ENCODE data around the gene MPL. TPM values are rescaled to one million over a fixed set of nuclear protein-coding genes. Genes with fewer than 3 reads are reported as not detected.

The MPL gene
- total and polyA plus RNA-seq, 5 donors from 2014 or later, result 2.2 TPM; not detected in 4

DNA sequence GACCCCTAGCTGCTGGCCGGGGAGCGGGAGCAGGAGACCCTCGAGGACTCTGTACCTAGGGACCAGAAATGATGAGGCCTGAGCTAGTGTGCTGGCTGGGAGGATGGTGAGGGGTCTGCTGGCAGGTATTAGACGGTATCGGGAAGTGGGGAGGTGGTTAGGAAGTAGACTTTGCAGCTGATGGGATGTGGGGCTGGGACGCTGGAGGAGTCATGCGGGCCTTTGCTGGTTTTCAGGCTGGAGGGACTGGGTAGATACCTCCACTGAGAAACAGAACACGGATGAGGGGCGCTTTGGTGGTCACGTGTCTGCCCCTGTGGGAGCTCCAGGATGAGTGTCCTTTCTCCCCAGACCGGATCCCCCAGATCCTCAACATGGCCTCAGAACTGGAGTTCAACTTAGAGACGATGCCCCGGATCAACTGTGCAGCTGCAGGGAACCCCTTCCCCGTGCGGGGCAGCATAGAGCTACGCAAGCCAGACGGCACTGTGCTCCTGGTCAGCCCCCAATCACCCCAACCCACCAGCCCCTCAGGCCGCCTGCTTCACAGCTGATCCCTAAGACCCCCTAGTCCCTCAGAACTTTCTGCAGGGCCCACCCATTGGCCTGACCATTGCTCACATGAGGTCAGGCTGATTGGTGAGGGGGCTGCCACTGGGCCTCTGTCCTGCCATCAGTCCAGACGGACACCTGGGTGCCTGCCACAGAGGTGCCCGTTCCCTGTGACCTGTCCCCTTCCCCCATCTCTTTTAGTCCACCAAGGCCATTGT lies 28.8 kb upstream of the MPL start:
- Mint-ChIP-seq H3K9me3 (peaks cover 0 to 2% (median 0%) of the 10 kb centered on the region in 7 donors), H3K27me3 (peaks cover 8% of the 10 kb centered on the region), H3K4me3 (peak overlapping the region in 1 of 4 donors; percentile 31), H3K4me1 (peaks cover 0 to 4% (median 0%) of the 10 kb centered on the region in 4 donors), H3K36me3 (no peaks in the 10 kb centered on the region), H3K27ac (no peak overlapping the region)
- no peaks in the 10 kb centered on the region for H3K27me3 ChIP-seq (ENCODE audit: control insufficient read depth, insufficient read depth, low read length)
- no peaks in the 10 kb centered on the region for H3K9me3 ChIP-seq (ENCODE audit: control insufficient read depth in 2 of 2, low read length in 2 of 2)
- no peak overlapping the region for H3K4me3 ChIP-seq (ENCODE audit: low read depth, low read length)
- no peaks in the 10 kb centered on the region for H3K4me1 ChIP-seq (ENCODE audit: control insufficient read depth, insufficient read depth, low read length, poor library complexity, severe bottlenecking)
- DNase-seq, result no peak
- no peak overlapping the region for H3K27ac ChIP-seq (ENCODE audit: insufficient read depth, low read length, poor library complexity, severe bottlenecking)
- H3K36me3 ChIP-seq (ENCODE audit: control insufficient read depth, insufficient read depth, low read length), result no peaks in the 10 kb centered on the region
- no peak for ATAC-seq (ENCODE audit: low read depth in 2 of 2)

DNA sequence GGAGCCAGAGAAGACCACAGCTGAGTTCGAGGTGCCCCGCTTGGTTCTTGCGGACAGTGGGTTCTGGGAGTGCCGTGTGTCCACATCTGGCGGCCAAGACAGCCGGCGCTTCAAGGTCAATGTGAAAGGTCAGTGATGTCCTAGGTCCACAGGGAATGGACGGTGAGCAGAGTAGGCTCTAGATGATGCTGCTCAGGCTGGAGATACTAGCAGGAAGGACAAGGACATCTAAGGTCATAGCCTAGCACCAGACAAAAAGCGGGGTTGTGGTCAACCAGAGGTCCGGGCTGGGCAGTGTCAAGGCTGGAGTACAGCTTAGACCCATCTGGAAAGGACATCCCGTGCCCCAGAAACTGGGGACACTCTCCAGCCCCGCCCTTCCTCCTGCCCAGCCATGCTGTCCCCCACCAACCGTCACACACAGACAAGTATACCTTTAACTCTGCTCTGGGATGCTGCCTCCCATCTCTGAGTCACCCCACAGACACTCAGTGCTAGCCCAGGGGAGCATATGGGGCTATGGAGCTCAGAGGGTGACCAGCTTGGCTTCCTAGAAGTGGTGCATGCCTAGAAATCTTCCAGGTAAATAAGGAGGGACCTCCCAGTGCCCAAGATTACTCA lies 28.1 kb upstream of the MPL start:
- ATAC-seq (ENCODE audit: low read depth in 2 of 2), result no peak
- Mint-ChIP-seq H3K27me3 (peaks cover 4% of the 10 kb centered on the region), H3K36me3 (no peaks in the 10 kb centered on the region), H3K4me3 (no peak overlapping the region), H3K4me1 (no peaks in the 10 kb centered on the region), H3K9me3 (peaks cover 0 to 2% (median 0%) of the 10 kb centered on the region in 7 donors), H3K27ac (peak overlapping the region in 1 of 3 donors; percentile 39)
- H3K4me3 ChIP-seq (ENCODE audit: low read depth, low read length), result no peak overlapping the region
- H3K27ac ChIP-seq (ENCODE audit: insufficient read depth, low read length, poor library complexity, severe bottlenecking), result no peak overlapping the region
- no peak for DNase-seq
- H3K27me3 ChIP-seq (ENCODE audit: control insufficient read depth, insufficient read depth, low read length), result no peaks in the 10 kb centered on the region
- H3K4me1 ChIP-seq (ENCODE audit: control insufficient read depth, insufficient read depth, low read length, poor library complexity, severe bottlenecking), result no peaks in the 10 kb centered on the region
- H3K36me3 ChIP-seq (ENCODE audit: control insufficient read depth, insufficient read depth, low read length), result no peaks in the 10 kb centered on the region
- no peaks in the 10 kb centered on the region for H3K9me3 ChIP-seq (ENCODE audit: control insufficient read depth in 2 of 2, low read length in 2 of 2)

DNA sequence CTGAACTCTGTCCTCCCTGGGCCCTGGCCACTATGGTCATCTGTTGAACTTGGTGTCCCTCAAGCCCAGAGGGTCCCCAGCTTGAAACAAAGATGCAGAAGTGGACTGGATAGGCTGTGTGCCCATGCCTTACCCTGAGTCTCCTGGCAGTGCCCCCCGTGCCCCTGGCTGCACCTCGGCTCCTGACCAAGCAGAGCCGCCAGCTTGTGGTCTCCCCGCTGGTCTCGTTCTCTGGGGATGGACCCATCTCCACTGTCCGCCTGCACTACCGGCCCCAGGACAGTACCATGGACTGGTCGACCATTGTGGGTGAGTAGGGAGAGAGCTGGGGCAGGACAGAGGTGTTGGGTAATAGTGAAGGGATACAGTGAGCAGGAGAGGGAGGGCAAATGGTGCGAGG lies 26.1 kb upstream of the MPL start:
- Histone ChIP-seq H3K27me3 (ENCODE audit: control insufficient read depth, insufficient read depth, low read length) (no peaks in the 10 kb centered on the region), H3K27ac (ENCODE audit: insufficient read depth, low read length, poor library complexity, severe bottlenecking) (no peak overlapping the region), H3K36me3 (ENCODE audit: control insufficient read depth, insufficient read depth, low read length) (no peaks in the 10 kb centered on the region), H3K9me3 (ENCODE audit: control insufficient read depth in 2 of 2, low read length in 2 of 2) (no peaks in the 10 kb centered on the region), H3K4me3 (ENCODE audit: low read depth, low read length) (no peak overlapping the region), H3K4me1 (ENCODE audit: control insufficient read depth, insufficient read depth, low read length, poor library complexity, severe bottlenecking) (no peaks in the 10 kb centered on the region)
- no peak for ATAC-seq (ENCODE audit: low read depth in 2 of 2)
- Mint-ChIP-seq H3K9me3 (no peaks in the 10 kb centered on the region), H3K4me3 (no peak overlapping the region), H3K27ac (no peak overlapping the region), H3K4me1 (no peaks in the 10 kb centered on the region), H3K27me3 (peaks cover 4% of the 10 kb centered on the region), H3K36me3 (no peaks in the 10 kb centered on the region)
- no peak for DNase-seq

DNA sequence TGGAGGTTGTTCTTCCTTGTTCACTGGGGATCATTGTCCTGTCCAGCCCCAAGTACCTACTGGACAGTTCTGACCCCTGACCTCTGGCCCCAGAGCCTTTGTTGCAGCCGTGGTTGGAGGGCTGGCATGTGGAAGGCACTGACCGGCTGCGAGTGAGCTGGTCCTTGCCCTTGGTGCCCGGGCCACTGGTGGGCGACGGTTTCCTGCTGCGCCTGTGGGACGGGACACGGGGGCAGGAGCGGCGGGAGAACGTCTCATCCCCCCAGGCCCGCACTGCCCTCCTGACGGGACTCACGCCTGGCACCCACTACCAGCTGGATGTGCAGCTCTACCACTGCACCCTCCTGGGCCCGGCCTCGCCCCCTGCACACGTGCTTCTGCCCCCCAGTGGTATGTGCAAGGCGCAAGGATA lies 25.4 kb upstream of the MPL start:
- Histone ChIP-seq H3K4me1 (ENCODE audit: control insufficient read depth, insufficient read depth, low read length, poor library complexity, severe bottlenecking) (no peaks in the 10 kb centered on the region), H3K36me3 (ENCODE audit: control insufficient read depth, insufficient read depth, low read length) (no peaks in the 10 kb centered on the region), H3K27me3 (ENCODE audit: control insufficient read depth, insufficient read depth, low read length) (no peaks in the 10 kb centered on the region), H3K27ac (ENCODE audit: insufficient read depth, low read length, poor library complexity, severe bottlenecking) (no peak overlapping the region), H3K9me3 (ENCODE audit: control insufficient read depth in 2 of 2, low read length in 2 of 2) (no peaks in the 10 kb centered on the region), H3K4me3 (ENCODE audit: low read depth, low read length) (no peak overlapping the region)
- ATAC-seq (ENCODE audit: low read depth in 2 of 2), result no peak
- no peaks in the 10 kb centered on the region for H3K36me3 Mint-ChIP-seq
- no peak overlapping the region for H3K4me3 Mint-ChIP-seq
- DNase-seq, result no peak
- H3K27ac Mint-ChIP-seq, result no peak overlapping the region
- H3K4me1 Mint-ChIP-seq, result no peaks in the 10 kb centered on the region
- H3K9me3 Mint-ChIP-seq, result no peaks in the 10 kb centered on the region
- H3K27me3 Mint-ChIP-seq, result peaks cover 4% of the 10 kb centered on the region

DNA sequence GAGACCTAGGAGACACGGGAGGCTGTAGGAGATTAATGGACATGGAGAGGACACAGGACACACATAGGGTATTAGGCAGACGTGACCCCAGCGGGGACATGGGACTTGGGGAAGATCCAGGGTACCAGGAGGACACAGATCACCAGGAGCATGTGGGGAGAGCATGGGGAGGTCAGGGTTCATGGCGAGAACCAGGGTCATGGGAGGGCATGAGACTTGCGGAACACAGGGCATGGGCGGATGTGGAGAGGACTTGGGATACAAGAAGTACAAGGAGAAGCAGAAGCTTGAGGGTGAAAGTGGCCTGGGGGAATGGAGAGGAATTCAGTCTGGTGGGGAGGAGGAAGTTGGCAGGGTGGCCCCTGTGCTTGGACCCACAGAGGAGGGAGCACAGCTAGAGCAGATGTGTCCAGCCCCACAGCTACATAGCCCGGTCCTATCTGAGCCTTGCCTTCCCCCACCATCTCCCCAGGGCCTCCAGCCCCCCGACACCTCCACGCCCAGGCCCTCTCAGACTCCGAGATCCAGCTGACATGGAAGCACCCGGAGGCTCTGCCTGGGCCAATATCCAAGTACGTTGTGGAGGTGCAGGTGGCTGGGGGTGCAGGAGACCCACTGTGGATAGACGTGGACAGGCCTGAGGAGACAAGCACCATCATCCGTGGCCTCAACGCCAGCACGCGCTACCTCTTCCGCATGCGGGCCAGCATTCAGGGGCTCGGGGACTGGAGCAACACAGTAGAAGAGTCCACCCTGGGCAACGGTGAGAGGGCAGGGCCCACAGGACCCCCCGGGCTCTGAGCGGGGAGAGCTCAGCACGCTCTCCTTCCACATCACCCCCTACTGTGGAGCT lies 24.7 kb upstream of the MPL start:
- peaks cover 4% of the 10 kb centered on the region for H3K27me3 Mint-ChIP-seq
- Histone ChIP-seq H3K27me3 (ENCODE audit: control insufficient read depth, insufficient read depth, low read length) (no peaks in the 10 kb centered on the region), H3K27ac (ENCODE audit: insufficient read depth, low read length, poor library complexity, severe bottlenecking) (no peak overlapping the region), H3K9me3 (ENCODE audit: control insufficient read depth in 2 of 2, low read length in 2 of 2) (no peaks in the 10 kb centered on the region), H3K4me3 (ENCODE audit: low read depth, low read length) (no peak overlapping the region), H3K4me1 (ENCODE audit: control insufficient read depth, insufficient read depth, low read length, poor library complexity, severe bottlenecking) (no peaks in the 10 kb centered on the region), H3K36me3 (ENCODE audit: control insufficient read depth, insufficient read depth, low read length) (no peaks in the 10 kb centered on the region)
- H3K4me1 Mint-ChIP-seq, result no peaks in the 10 kb centered on the region
- no peak overlapping the region for H3K4me3 Mint-ChIP-seq
- H3K27ac Mint-ChIP-seq, result no peak overlapping the region
- no peak for DNase-seq
- H3K36me3 Mint-ChIP-seq, result no peaks in the 10 kb centered on the region
- no peaks in the 10 kb centered on the region for H3K9me3 Mint-ChIP-seq
- no peak for ATAC-seq (ENCODE audit: low read depth in 2 of 2)

DNA sequence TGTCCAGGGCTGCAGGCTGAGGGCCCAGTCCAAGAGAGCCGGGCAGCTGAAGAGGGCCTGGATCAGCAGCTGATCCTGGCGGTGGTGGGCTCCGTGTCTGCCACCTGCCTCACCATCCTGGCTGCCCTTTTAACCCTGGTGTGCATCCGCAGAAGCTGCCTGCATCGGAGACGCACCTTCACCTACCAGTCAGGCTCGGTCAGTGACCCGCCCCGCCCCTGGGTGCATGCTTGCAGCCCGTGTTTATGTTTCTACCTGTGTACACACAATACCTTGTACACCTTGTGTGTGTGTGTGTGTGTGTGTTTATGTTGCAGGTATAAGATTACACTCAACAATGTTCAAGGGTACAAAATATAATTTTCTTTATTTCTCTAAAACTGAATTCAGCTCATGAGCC lies 23.8 kb upstream of the MPL start:
- no peak overlapping the region for H3K27ac Mint-ChIP-seq
- ATAC-seq (ENCODE audit: low read depth in 2 of 2), result no peak

DNA sequence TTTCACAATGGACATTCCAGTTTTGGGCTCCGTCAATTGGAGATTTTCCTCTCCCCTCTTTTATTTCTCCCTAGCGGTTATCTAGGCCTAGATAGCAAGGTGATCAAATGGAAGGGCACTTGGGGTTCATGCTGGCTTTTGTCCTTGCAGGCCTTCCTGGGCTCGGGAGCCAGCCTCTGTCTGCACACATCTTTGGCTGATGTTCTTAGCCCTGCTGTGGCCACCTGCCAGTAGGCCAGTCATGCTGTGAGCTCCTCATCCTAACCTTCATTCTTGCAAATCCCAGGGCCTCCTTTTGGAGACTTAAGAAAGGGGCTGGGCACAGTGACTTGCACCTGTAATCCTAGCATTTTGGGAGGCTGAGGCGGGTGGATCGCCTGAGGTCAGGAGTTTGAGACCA lies 23.4 kb upstream of the MPL start:
- H3K36me3 Mint-ChIP-seq, result no peaks in the 10 kb centered on the region
- no peak overlapping the region for H3K27ac Mint-ChIP-seq
- no peak overlapping the region for H3K4me3 ChIP-seq (ENCODE audit: low read depth, low read length)
- H3K9me3 Mint-ChIP-seq, result no peaks in the 10 kb centered on the region
- H3K27me3 Mint-ChIP-seq, result peaks cover 4% of the 10 kb centered on the region
- H3K4me1 ChIP-seq (ENCODE audit: control insufficient read depth, insufficient read depth, low read length, poor library complexity, severe bottlenecking), result no peaks in the 10 kb centered on the region
- DNase-seq, result no peak
- H3K27me3 ChIP-seq (ENCODE audit: control insufficient read depth, insufficient read depth, low read length), result no peaks in the 10 kb centered on the region
- H3K4me1 Mint-ChIP-seq, result no peaks in the 10 kb centered on the region
- H3K27ac ChIP-seq (ENCODE audit: insufficient read depth, low read length, poor library complexity, severe bottlenecking), result no peak overlapping the region
- H3K4me3 Mint-ChIP-seq, result no peak overlapping the region
- H3K9me3 ChIP-seq (ENCODE audit: control insufficient read depth in 2 of 2, low read length in 2 of 2), result no peaks in the 10 kb centered on the region
- H3K36me3 ChIP-seq (ENCODE audit: control insufficient read depth, insufficient read depth, low read length), result no peaks in the 10 kb centered on the region
- no peak for ATAC-seq (ENCODE audit: low read depth in 2 of 2)

More for the DNA sequence above, 23.8 kb upstream of the MPL start:
- Histone ChIP-seq H3K27me3 (ENCODE audit: control insufficient read depth, insufficient read depth, low read length) (no peaks in the 10 kb centered on the region), H3K4me1 (ENCODE audit: control insufficient read depth, insufficient read depth, low read length, poor library complexity, severe bottlenecking) (no peaks in the 10 kb centered on the region), H3K36me3 (ENCODE audit: control insufficient read depth, insufficient read depth, low read length) (no peaks in the 10 kb centered on the region), H3K4me3 (ENCODE audit: low read depth, low read length) (no peak overlapping the region), H3K27ac (ENCODE audit: insufficient read depth, low read length, poor library complexity, severe bottlenecking) (no peak overlapping the region), H3K9me3 (ENCODE audit: control insufficient read depth in 2 of 2, low read length in 2 of 2) (no peaks in the 10 kb centered on the region)
- peaks cover 4% of the 10 kb centered on the region for H3K27me3 Mint-ChIP-seq
- H3K4me3 Mint-ChIP-seq, result no peak overlapping the region
- no peak for DNase-seq
- no peaks in the 10 kb centered on the region for H3K36me3 Mint-ChIP-seq
- no peaks in the 10 kb centered on the region for H3K9me3 Mint-ChIP-seq
- no peaks in the 10 kb centered on the region for H3K4me1 Mint-ChIP-seq

Data from CD4-positive, CD25-positive, alpha-beta regulatory T cell (primary cell).